ENCODE measurements around the gene FBXO42. TPM values are rescaled to one million over a fixed set of nuclear protein-coding genes. Genes with fewer than 3 reads are reported as not detected.
"Not testable (repeated sequence)": the region's sequence is repeated elsewhere in the genome, so short reads cannot be mapped to it uniquely, and the experiment has no call there.

FBXO42 gene
- polyA plus RNA-seq, 2 of the 4 experiments (the other 2 are of a cell fraction) = 4.7 to 12.4 TPM

- 83% methylated on average over 3 of the region's 3 CpGs for WGBS (ENCODE audit: missing lambda C conversion rate)
- ChIA-PET POLR2A (no interaction called here), CTCF (interaction anchor here (1.1 kb wide), 1 partner anchor 34 kb away, joined by 3 read pairs; no protein-coding TSS in a partner anchor)
- H3K27ac ChIP-seq = no peak overlapping the region
- ATAC-seq (no peak), FAIRE-seq (no peak), DNase-seq (ENCODE audit: low read depth in 1 of 2, low spot score in 1 of 2) (no peak)
- H3K4me3 ChIP-seq = no peak overlapping the region
- no peaks in the 10 kb centered on the region for H3K9me3 ChIP-seq
- no peak overlapping the region for H3K4me2 ChIP-seq
- no peaks in the 10 kb centered on the region for H3K4me1 ChIP-seq
- TF ChIP-seq HOXA7 (CRISPR knock-in tag; IDR thresholded peaks at IDR 0.05) = no peak
- TF ChIP-seq JUNB (IDR thresholded peaks at IDR 0.05) = no peak
- no peak for TF ChIP-seq HOXB5 (CRISPR knock-in tag; IDR thresholded peaks at IDR 0.05)
- no peak for TF ChIP-seq TP53 (CRISPR knock-in tag; IDR thresholded peaks at IDR 0.05)
- TF ChIP-seq, protein P1, sequence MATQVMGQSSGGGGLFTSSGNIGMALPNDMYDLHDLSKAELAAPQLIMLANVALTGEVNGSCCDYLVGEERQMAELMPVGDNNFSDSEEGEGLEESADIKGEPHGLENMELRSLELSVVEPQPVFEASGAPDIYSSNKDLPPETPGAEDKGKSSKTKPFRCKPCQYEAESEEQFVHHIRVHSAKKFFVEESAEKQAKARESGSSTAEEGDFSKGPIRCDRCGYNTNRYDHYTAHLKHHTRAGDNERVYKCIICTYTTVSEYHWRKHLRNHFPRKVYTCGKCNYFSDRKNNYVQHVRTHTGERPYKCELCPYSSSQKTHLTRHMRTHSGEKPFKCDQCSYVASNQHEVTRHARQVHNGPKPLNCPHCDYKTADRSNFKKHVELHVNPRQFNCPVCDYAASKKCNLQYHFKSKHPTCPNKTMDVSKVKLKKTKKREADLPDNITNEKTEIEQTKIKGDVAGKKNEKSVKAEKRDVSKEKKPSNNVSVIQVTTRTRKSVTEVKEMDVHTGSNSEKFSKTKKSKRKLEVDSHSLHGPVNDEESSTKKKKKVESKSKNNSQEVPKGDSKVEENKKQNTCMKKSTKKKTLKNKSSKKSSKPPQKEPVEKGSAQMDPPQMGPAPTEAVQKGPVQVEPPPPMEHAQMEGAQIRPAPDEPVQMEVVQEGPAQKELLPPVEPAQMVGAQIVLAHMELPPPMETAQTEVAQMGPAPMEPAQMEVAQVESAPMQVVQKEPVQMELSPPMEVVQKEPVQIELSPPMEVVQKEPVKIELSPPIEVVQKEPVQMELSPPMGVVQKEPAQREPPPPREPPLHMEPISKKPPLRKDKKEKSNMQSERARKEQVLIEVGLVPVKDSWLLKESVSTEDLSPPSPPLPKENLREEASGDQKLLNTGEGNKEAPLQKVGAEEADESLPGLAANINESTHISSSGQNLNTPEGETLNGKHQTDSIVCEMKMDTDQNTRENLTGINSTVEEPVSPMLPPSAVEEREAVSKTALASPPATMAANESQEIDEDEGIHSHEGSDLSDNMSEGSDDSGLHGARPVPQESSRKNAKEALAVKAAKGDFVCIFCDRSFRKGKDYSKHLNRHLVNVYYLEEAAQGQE (IDR thresholded peaks at IDR 0.05) = no peak
- no peak for TF ChIP-seq MAZ (IDR thresholded peaks at IDR 0.05; ENCODE audit: borderline replicate concordance, low read depth, low read length)
- no peak for TF ChIP-seq RARB (CRISPR knock-in tag; IDR thresholded peaks at IDR 0.05)
- TF ChIP-seq EHF (CRISPR knock-in tag; IDR thresholded peaks at IDR 0.05) = no peak
- no peak for TF ChIP-seq CHD2 (IDR thresholded peaks at IDR 0.05; ENCODE audit: low read length, partially characterized antibody)
- no peak for TF ChIP-seq MAX (IDR thresholded peaks at IDR 0.05)
- TF ChIP-seq, protein P2, sequence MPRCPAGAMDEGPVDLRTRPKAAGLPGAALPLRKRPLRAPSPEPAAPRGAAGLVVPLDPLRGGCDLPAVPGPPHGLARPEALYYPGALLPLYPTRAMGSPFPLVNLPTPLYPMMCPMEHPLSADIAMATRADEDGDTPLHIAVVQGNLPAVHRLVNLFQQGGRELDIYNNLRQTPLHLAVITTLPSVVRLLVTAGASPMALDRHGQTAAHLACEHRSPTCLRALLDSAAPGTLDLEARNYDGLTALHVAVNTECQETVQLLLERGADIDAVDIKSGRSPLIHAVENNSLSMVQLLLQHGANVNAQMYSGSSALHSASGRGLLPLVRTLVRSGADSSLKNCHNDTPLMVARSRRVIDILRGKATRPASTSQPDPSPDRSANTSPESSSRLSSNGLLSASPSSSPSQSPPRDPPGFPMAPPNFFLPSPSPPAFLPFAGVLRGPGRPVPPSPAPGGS (IDR thresholded peaks at IDR 0.05) = no peak
- TF ChIP-seq MAFK (IDR thresholded peaks at IDR 0.05; ENCODE audit: partially characterized antibody) = no peak
- no peak for TF ChIP-seq GATA3 (IDR thresholded peaks at IDR 0.05; ENCODE audit: borderline replicate concordance)
Observed at GRCh38 chr1:16224472-16224871, 127.8 kb downstream of the FBXO42 start.

- CTCF ChIA-PET = interaction anchor here (1.8 to 2.1 kb wide), 2 partner anchors 14 to 22 kb away, joined by 5 to 8 read pairs; partner anchors contain the start of gene CPLANE2
- H3K9me3 ChIP-seq; FAIRE-seq; H3K4me3 ChIP-seq; H3K27ac ChIP-seq; DNase-seq (ENCODE audit: low read depth in 1 of 2, low spot score in 1 of 2); POLR2A ChIA-PET; H3K4me2 ChIP-seq; ATAC-seq; H3K4me1 ChIP-seq: not testable (repeated sequence)
- WGBS (ENCODE audit: missing lambda C conversion rate) = 90% methylated on average over 14 of the region's 14 CpGs
- TF ChIP-seq ZC3H11A (IDR thresholded peaks at IDR 0.05) = peak; percentile 61
Observed at GRCh38 chr1:16222716-16223115, 129.6 kb downstream of the FBXO42 start.

DNA sequence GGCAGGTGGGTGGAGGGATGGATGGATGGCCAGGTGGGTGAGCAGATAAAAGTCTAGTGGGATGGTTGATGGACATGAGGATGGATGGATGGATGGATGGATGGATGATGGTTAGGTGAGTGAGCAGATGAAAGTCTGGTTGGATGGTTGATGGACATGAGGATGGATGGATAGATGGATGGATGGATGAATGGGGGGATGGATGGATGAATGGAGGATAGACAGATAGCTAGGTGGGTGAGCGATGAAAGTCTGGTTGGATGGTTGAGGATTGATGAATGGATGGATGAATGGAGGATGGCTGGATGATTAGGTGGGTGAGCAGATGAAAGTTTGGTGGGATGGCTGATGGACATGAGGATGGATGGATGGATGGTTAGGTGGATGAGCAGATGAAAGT is 130.8 kb downstream of the FBXO42 start:
- Histone ChIP-seq H3K4me1 (peaks cover 5% of the 10 kb centered on the region; the same call in 2 of the 3 replicates), H3K4me2 (no peak overlapping the region), H3K9me3 (no peaks in the 10 kb centered on the region), H3K4me3 (no peak overlapping the region), H3K27ac (no peak overlapping the region)
- ChIA-PET POLR2A (no interaction called here), CTCF (interaction anchor here (1.0 to 2.1 kb wide), 3 partner anchors 23 to 142 kb away, joined by 3 to 8 read pairs (median 3); no protein-coding TSS in a partner anchor)
- WGBS (ENCODE audit: missing lambda C conversion rate) = 92% methylated on average over 1 of the region's 1 CpG
- no peak for FAIRE-seq
- ATAC-seq = no peak
- no peak for DNase-seq (ENCODE audit: low read depth in 1 of 2, low spot score in 1 of 2)
- TF ChIP-seq NR3C1 (IDR thresholded peaks at IDR 0.05) = no peak
- no peak for TF ChIP-seq MAZ (IDR thresholded peaks at IDR 0.05; ENCODE audit: borderline replicate concordance, low read depth, low read length)
- no peak for TF ChIP-seq PBX3 (IDR thresholded peaks at IDR 0.05)
- TF ChIP-seq ZSCAN20 (CRISPR knock-in tag; IDR thresholded peaks at IDR 0.05) = no peak
- no peak for TF ChIP-seq HOXB13 (CRISPR knock-in tag; IDR thresholded peaks at IDR 0.05; ENCODE audit: low read depth)
- no peak for TF ChIP-seq GATA3 (IDR thresholded peaks at IDR 0.05; ENCODE audit: borderline replicate concordance)
- TF ChIP-seq ATOH8 (CRISPR knock-in tag; IDR thresholded peaks at IDR 0.05; ENCODE audit: low read depth) = no peak
- TF ChIP-seq KDM5A (IDR thresholded peaks at IDR 0.05) = no peak
- TF ChIP-seq FOSB (CRISPR knock-in tag; IDR thresholded peaks at IDR 0.05) = no peak
- TF ChIP-seq HMGXB4 (CRISPR knock-in tag; IDR thresholded peaks at IDR 0.05; ENCODE audit: borderline replicate concordance) = no peak
- TF ChIP-seq CTCF (IDR thresholded peaks at IDR 0.05) = no peak
- no peak for TF ChIP-seq EHMT2 (IDR thresholded peaks at IDR 0.05; ENCODE audit: low read depth)
